Stimulated activated naive CD8-positive, alpha-beta T cell treated with anti-CD3 and anti-CD28 coated beads, Interleukin-15, amount 100 ng/mL, for 72 hours (primary cell): Measurements from ENCODE around the gene TRPM3.

Experiments
- ATAC-seq: fragments of 150-1000 bp; cut with Tn5 transposase; 2 replicates; pipeline ENCODE4 v1.10.0; 2021; ENCODE audit warnings: mild to moderate bottlenecking, moderate library complexity
- DNase-seq, 2 donors: peaks; one replicate each; pipeline ENCODE4 v3.0.0; 2021 to 2022
- H3K27ac Mint-ChIP-seq, 2 donors: one replicate each; pipeline ENCODE4 v1.8.0; 2022; ENCODE audit warnings: mild to moderate bottlenecking in 2 of 2, mixed read lengths in 2 of 2, moderate library complexity in 2 of 2
- H3K27me3 Mint-ChIP-seq: one replicate; pipeline ENCODE4 v1.8.0; 2022; ENCODE audit warnings: mixed read lengths
- H3K4me1 Mint-ChIP-seq: one replicate; pipeline ENCODE4 v1.8.0; 2022; ENCODE audit warnings: mild to moderate bottlenecking, mixed read lengths
- H3K4me3 Mint-ChIP-seq, 2 donors: one replicate each; pipeline ENCODE4 v1.8.0; 2022; ENCODE audit warnings: mild to moderate bottlenecking in 2 of 2, mixed read lengths in 2 of 2, moderate library complexity in 1 of 2
- H3K9me3 Mint-ChIP-seq, 2 donors: one replicate each; pipeline ENCODE4 v1.8.0; 2022; ENCODE audit warnings: mixed read lengths in 2 of 2

TRPM3 gene

GRCh38 chr9:70479880-70480291 lies 641.5 kb downstream of the TRPM3 start:
- no peak for ATAC-seq
- DNase-seq: no peak
- H3K27ac Mint-ChIP-seq: peak overlapping the region in 1 of 2 donors; percentile 13

More at GRCh38 chr9:70479880-70480291, 641.5 kb downstream of the TRPM3 start:
- Mint-ChIP-seq H3K4me3 (no peak overlapping the region), H3K9me3 (no peaks in the 10 kb centered on the region), H3K4me1 (peaks cover 13% of the 10 kb centered on the region), H3K27me3 (no peaks in the 10 kb centered on the region)
